Hematopoietic multipotent progenitor cell treated with erythropoietin and hydrocortisone succinate and interleukin-3 and kit ligand, for 15 days (in vitro differentiated cells): ENCODE results near the gene DLEC1.

Experiments used
- DNase-seq: peaks from one replicate; pipeline ENCODE4 v3.0.0-alpha.2; 2015; ENCODE audit warnings: low spot score

DLEC1 gene

DNA sequence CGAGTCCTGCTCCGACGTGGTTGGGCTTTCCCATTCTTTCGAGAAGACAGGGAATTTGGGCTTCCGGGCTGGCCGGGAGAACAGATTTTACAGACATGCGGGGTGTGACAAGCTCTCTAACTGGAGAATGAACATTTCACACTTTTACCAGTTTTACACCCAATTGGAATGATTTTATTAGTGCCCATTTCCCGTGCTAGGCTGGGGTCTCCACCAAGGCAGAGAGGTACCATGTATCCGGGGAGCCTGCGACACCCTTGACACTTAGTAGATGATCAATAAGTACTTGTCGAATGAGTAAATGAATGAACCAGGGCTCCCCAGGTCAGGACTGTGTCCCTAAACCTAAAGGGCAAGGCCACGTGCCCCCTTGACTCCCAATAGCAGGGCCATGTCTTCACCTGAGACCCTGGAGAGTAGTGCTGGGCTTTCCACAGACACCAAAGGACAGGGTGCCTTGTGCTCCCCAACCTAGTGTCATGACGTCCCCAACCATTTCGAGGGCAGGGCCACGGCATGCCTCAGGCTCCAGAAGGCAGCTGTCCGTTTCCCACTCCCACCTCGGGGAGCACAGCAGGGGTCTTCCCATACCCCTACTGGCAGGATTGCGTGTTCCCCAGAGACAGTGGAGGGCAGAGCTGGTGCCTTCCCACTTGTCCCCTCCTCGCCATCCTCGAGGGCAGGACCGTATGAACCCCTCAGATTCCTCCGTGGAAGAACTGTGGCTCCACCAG is 98.8 kb downstream of the DLEC1 start:
- DNase-seq: peak; percentile 14

DNA sequence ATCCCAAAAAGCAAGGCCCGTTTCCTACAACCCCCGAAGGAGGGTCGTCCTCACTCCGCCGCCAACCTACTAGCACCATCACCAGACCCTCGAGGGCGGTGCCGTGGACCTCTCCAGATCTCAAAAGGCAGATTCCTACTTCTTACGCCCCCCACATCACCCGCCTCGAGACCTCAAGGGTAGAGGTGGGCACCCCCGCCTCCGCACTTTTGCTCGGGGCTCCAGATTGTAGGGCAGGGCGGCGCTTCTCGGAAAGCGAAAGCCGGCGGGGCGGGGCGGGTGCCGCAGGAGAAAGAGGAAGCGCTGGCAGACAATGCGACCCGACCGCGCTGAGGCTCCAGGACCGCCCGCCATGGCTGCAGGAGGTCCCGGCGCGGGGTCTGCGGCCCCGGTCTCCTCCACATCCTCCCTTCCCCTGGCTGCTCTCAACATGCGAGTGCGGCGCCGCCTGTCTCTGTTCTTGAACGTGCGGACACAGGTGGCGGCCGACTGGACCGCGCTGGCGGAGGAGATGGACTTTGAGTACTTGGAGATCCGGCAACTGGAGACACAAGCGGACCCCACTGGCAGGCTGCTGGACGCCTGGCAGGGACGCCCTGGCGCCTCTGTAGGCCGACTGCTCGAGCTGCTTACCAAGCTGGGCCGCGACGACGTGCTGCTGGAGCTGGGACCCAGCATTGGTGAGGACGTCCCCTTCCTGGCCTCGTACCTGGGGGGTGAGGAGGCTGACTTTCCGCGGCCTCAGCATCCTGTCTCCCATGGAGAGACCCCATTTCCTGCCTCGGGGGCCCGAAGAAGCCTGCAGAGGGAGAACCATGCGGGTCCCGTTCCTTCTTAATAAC is 99.6 kb downstream of the DLEC1 start, which contains the start of gene MYD88:
Gene MYD88 (plus strand): TSS at position 313 of the 842 bp plus-strand sequence. CDS start 40 bp downstream, at position 353.
- peak; percentile 72 for DNase-seq

DNA sequence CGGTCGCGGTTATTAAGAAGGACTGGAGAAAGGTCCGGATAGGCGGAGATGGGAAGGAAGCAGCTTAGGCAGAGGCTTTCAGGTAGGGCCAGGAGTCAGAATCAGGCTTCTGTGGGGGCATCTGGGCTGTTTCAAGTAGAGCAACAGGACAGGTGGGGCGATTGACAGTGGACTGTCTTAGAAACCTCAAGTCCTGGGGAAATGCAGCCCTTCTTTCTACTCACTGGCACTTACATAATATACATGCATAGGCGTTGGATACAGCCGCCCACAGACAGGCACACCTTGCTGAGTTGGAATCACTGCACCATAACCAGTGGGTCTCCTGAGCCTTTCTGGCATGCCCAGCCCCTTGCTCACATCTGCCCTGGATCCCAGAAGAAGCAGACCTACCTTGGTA is 100.2 kb downstream of the DLEC1 start:
- DNase-seq: no peak

DNA sequence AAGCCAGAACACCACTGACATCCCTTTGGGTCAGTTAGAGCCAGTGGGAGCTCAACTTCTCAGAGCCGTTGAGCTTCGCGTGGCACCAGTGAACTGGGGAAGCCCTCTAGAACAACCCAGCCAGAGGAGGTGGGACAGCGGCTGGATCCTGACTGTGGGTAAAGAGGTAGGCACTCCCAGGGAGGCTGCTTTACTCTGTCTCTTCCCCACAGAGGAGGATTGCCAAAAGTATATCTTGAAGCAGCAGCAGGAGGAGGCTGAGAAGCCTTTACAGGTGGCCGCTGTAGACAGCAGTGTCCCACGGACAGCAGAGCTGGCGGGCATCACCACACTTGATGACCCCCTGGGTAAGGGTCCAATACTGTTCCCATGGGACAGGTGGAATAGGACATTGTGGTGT is 100.6 kb downstream of the DLEC1 start:
- no peak for DNase-seq

DNA sequence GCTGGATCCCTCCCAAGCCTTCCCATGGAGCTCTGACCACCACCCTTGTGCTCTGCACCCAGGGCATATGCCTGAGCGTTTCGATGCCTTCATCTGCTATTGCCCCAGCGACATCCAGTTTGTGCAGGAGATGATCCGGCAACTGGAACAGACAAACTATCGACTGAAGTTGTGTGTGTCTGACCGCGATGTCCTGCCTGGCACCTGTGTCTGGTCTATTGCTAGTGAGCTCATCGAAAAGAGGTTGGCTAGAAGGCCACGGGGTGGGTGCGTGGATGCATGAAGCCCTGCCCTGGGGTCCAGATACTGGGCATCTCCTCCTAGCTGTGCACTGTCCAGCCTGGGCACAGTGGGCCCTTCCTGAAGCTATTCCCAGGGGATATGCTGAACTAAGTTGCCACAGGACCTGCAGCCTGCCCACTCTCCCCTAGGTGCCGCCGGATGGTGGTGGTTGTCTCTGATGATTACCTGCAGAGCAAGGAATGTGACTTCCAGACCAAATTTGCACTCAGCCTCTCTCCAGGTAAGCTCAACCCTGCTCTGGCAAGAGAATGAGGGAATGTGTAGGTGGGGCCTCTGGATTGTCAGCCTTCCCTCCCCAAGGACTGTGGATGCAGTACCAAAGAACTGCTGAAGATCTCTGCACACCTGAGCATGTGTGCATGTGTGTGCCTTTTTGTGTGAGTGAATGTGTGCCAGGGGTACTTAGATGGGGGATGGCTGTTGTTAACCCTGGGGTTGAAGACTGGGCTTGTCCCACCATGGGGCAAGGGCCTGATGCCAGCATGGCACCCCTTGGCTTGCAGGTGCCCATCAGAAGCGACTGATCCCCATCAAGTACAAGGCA is 101.5 kb downstream of the DLEC1 start:
- no peak for DNase-seq

DNA sequence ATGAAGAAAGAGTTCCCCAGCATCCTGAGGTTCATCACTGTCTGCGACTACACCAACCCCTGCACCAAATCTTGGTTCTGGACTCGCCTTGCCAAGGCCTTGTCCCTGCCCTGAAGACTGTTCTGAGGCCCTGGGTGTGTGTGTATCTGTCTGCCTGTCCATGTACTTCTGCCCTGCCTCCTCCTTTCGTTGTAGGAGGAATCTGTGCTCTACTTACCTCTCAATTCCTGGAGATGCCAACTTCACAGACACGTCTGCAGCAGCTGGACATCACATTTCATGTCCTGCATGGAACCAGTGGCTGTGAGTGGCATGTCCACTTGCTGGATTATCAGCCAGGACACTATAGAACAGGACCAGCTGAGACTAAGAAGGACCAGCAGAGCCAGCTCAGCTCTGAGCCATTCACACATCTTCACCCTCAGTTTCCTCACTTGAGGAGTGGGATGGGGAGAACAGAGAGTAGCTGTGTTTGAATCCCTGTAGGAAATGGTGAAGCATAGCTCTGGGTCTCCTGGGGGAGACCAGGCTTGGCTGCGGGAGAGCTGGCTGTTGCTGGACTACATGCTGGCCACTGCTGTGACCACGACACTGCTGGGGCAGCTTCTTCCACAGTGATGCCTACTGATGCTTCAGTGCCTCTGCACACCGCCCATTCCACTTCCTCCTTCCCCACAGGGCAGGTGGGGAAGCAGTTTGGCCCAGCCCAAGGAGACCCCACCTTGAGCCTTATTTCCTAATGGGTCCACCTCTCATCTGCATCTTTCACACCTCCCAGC is 102.4 kb downstream of the DLEC1 start:
- DNase-seq: no peak

DNA sequence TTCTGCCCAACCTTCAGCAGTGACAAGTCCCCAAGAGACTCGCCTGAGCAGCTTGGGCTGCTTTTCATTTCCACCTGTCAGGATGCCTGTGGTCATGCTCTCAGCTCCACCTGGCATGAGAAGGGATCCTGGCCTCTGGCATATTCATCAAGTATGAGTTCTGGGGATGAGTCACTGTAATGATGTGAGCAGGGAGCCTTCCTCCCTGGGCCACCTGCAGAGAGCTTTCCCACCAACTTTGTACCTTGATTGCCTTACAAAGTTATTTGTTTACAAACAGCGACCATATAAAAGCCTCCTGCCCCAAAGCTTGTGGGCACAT is 102.9 kb downstream of the DLEC1 start:
- no peak for DNase-seq

DNA sequence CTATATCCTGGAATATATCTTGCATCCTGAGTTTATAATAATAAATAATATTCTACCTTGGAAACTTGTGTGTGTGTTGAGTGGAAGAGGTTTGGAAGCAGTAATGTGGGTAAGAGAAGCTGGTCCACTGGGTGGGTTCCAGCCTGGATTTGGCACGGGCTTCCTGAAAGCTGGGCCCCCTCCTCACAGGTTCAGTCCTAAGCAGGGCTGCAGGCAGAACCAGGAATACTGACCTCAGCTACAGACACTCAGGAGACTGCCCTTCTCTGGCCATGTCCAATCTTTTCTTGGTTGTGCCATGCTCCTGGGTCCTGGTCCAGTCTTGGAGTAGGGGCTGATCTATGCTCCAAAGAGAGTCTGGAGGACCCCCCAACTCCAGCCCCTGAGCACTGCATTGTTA is 104.0 kb downstream of the DLEC1 start:
- DNase-seq: no peak

DNA sequence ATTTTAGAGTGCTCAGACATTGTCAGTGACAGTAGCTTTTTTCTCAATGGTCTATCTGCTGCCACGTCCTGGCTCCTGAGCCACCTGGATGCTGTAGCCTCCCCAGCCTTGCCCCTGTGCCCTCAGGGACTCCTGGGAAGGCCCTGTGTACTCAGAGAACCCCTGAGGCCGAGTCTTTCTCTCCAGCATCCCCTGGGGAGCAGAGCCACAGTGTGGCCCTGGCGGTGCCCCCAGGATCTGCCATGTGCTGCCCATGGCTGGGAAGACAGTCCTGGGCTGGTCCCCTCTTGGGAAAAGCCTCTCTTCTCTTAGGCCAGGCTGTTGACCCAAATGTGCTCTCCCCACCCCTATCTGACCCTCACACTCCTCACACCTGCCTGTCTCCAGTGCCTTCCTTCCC is 104.5 kb downstream of the DLEC1 start:
- no peak for DNase-seq

DNA sequence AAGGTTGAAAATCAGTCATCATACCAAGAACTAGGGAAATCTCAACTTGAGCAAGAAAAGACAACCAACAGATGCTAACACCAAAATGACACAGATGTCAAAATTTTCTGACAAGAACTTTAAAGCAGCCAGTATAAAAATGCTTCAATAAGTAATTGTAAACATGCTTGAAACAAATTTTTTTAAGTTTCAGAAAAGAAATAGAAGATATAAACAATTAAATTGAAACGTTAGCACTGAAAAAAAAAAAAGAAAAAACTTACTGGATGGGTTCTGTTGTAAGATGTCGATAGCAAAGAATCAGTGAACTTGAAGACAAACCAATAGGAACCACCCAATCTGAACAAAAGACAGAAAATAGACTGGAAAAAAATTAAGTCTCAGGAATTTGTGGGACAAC is 107.5 kb downstream of the DLEC1 start:
- no peak for DNase-seq

DNA sequence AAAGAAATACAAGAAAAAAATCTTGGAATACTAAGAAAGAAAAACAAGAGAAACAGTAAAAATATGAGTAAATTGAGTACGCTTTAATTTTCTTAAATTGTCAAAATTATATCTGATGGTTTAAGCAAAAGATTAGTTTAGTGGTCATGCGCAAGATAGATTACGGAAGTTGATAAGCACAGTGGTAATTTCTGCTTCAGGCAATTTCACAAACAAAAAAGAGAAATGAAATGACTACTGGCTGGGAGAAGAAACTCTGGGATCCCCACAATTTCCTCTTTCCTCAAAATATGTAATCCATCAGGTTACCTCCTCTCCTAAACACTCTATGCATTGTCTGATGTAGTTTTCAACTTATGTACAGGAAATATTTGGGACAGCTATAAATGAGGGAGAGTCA is 108.4 kb downstream of the DLEC1 start:
- DNase-seq: no peak

DNA sequence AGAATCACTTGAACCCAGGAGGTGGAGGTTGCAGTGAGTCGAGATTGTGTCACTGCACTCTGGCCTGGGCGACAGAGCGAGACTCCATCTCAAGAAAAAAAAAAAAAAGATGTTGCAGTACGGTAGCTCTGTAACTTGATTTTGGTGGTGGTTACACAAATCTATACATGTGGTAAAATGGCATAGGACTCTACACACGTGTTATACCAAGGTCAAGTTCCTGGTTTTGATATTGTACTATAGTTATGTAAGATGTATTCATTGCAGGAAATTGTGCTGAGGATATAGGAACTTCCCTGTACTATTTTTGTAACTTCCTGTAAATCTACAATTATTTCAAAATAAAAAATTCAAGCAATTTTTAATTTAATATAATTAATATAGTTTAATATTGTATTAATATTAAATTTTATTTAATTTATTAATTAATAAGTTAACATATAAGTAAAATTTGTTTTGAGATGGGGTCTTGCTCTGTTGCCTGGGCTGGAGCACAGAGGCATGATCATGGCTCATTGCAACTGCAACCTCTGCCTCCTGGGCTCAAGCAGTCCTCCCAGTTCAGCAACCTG is 109.4 kb downstream of the DLEC1 start:
- no peak for DNase-seq

DNA sequence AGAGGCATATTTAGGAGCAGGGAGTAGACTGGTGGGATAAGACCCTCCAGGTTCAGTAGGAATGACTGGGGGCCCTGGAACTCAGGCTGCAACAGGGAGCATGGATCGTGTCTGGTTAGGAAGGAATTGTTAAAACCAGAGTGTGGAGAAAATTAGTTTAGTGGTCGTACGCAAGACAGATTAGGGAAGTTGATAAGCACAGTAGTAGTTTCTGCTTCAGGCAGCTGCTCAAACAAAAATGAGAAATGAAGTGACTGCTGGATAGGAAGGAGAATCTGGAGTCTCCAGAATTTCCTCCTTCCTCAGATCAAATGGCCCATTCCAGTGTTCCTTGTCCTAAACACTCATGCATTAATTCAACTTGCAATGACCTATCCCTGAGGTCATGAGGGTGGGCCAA is 110.7 kb downstream of the DLEC1 start:
- DNase-seq: no peak

DNA sequence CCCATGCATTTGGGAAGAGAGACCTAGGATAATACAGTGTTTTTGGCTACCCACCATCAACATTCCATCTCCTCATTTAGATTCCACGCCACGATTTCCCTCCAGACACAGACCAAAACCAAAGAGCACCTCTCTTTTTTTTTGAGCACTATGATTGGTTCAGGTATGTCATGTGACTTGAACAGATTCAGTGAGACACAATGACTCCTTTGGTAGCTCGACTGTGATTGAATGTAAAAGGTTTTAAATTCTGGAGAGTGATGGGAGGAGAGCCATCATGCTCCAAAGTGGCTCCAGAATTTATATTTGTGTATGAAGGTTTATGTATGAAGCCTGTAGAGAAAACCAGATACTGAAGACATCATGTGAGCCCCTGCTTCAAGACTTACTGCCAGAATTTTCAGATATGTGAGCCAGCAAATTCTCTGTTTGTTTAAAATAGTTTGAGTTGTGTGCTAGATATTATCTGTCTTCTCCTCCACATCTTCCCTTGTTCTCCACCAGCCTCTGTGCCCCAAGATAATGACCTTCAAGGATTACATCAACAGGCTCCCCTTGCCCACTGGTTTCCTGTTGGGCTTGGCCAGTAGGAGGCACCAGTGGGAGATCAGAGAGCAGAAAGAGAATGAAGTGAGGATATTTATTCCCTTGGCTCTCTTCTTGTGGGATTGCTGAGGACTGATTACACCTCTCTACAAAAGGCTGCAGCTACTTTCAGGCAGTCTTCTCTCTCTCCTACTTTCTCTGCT is 111.9 kb downstream of the DLEC1 start:
- no peak for DNase-seq

DNA sequence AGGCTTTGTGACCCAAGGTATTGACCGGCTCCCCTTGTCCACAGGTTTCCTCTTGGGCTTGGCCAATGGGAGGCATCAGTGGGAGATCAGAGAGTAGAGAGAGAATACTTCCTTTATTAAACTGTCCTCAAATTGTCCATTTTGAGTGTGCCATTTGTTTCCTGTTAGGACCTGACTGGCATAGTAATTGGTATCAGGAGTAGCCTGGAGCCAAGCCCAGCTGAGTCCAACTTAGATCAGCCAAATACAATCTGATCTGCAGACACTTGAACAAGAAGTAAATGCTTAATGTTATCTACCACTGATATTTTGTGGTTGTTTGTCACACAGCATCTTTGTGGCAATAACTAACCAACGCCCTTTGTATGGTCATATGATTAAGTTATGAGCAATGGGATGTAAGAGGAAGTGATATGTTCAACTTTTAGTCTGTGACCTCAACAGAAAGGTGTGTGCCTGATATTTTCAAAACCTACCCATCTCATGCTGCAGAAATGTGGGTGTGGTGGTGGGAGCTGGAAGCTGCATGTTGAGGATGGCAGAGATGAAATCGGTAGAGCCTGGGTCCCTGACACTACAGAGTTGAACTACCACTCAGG is 112.8 kb downstream of the DLEC1 start:
- DNase-seq: no peak

DNA sequence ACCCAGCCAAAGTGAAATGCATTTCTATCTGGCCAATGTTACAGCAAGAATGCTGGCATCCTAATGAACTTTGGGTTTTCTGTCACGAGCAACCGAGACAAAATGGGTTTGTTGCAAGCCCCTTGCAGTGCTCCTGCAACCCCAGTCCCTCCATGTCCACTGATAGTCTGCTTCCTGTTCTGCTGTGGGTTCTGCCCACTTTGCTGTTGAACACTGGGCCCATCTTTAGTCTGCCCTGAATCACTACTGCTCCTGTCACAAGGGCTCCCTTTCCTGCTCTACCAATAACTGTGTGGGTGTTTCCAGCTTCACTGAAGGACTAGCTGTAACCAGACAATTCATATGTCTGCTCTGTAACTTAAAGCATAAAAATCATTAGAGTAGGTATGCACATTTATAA is 113.6 kb downstream of the DLEC1 start:
- no peak for DNase-seq

DNA sequence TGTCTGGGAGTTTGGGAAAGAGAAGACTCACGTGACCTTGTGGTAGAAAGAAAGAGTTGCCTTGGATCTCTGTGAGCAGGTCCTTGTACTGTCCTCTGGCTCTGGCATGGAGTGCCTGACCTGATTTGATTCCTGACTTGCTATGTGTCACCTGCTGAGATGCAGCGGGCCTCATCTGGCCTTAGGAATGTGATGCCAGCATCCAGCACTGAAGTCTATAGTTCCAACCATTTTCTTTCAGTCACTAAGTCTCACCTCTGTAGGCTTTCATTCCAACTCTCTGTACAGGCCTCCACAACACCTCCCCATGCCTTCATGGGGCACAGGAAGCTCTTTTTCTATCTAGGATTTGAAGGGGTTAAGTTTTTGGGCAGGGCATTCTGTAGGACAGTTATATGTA is 114.2 kb downstream of the DLEC1 start:
- no peak for DNase-seq

DNA sequence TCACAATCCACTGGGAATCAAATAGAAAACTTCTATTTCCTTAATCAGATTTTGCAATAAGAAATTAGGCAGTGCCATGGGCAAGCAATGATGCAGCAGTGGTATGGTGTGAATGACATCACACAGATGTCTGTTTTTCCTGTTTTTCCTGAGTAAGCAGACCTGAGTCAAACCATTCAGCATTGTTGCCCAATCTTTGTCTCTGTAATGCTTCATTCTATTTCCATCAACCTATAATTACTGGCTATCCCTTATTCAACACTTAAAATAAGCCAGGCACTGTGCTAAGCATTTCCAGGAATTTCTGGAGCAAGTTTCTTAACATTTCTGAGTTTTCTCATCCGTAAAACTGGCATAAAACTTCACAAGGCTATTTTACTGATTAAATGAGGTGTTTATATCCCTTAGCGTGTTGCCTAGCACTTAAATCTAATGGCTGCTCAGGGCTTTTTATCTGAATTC is 115.1 kb downstream of the DLEC1 start:
- DNase-seq: no peak

DNA sequence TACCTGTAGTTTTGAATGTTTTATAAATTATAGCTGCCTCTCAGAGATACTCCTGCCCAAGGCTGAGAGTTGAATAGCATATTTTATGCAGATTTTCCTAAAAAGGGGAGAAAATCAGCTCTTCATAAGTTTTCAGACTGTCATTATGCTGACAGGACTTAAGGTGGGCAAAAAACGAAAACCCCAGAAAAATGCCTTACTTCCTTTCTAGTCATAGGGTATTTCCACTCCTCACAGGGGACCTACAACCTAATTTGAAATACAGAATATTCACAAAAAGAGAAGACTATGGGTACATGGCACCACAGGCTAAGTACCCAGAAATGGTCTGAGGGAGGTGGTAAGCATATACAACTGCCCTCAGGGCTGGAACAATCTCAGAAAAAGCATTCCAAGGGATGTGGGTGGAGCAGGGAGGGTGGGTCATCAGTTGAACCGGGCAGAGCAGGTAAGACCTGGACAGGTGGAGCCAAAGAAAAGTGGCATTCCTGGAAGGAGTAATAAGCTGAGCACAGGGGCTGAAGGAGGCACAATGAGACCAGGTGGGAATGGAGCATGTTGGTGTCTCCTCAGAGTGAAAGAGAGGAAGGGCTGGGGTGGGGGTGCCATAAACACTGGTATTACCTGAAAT is 115.7 kb downstream of the DLEC1 start:
- no peak for DNase-seq

DNA sequence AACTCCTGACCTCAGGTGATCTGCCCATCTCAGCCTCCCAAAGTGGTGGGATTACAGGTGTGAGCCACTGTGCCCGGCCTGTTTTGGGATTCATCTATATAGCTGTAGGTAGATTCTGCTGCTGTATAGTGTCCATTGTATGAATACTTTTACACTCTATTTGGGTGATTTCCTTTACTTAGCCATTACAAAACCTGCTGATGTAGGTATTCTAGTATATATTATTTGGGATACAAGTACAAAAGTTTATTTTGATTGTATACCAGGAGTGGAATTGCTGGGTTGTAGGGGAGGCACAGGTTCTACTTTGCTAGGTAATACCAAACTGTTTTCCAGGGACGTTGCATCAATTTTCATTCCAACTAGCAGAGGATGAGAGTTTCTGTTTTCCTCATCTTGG is 116.8 kb downstream of the DLEC1 start:
- no peak for DNase-seq
